IgD-negative memory B cell (primary cell): ENCODE data around the gene IRX4. TPM values are rescaled to one million over a fixed set of nuclear protein-coding genes. Genes with fewer than 3 reads are reported as not detected.
"Not testable (repeated sequence)": the region's sequence is repeated elsewhere in the genome, so short reads cannot be mapped to it uniquely, and the experiment has no call there.

Experiments used
- H3K27ac Mint-ChIP-seq, 3 donors: one replicate each; pipeline ENCODE4 v1.8.0; 2020 to 2022; ENCODE audit warnings: mild to moderate bottlenecking in 3 of 3, mixed read lengths in 3 of 3, moderate library complexity in 1 of 3
- H3K27me3 Mint-ChIP-seq: one replicate; pipeline ENCODE4 v1.8.0; 2021; ENCODE audit warnings: mixed read lengths
- H3K36me3 Mint-ChIP-seq: one replicate; pipeline ENCODE4 v1.8.0; 2020; ENCODE audit warnings: mild to moderate bottlenecking, mixed read lengths
- H3K4me1 Mint-ChIP-seq, 3 donors: one replicate each; pipeline ENCODE4 v1.8.0; 2020 to 2022; ENCODE audit warnings: mixed read lengths in 3 of 3, mild to moderate bottlenecking in 1 of 3
- H3K4me3 Mint-ChIP-seq, 4 donors: one replicate each; pipeline ENCODE4 v1.8.0; 2020 to 2022; ENCODE audit warnings: mild to moderate bottlenecking in 4 of 4, mixed read lengths in 4 of 4, moderate library complexity in 3 of 4
- H3K9me3 Mint-ChIP-seq, 3 donors: one replicate each; pipeline ENCODE4 v1.8.0; 2020 to 2021; ENCODE audit warnings: mixed read lengths in 3 of 3, mild to moderate bottlenecking in 1 of 3
- polyA plus RNA-seq: library from polyadenylated mRNA; unstranded; fragments of 300-500 nt; fragmentation: Illumina TruSeq; gene quantifications from one replicate; pipeline ENCODE4 v1.2.3, GENCODE V29; 2021

Gene IRX4
- polyA plus RNA-seq, 1 donor from 2014 or later, result not detected

DNA sequence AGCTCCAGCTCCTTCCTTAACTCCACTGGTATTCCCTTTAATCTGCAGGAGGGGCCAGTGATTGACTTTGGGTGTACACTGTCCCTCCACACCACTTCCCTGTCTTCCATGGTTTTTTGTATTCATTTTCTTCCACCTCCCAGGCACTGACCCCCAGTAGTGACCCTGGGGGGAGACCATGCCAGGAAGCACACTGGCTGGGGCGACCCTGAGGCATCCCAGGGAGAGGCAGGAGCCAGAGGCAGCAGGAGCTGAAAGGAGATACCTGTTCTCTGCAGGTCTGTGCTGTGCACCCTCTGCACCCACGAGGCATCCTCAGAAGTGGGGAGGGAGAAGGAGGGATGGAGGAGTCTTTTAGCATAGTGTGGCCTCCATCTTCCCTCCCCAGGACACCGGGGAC lies 27.6 kb downstream of the IRX4 start:
- H3K4me3 Mint-ChIP-seq, result no peak overlapping the region
- no peak overlapping the region for H3K27ac Mint-ChIP-seq
- H3K27me3 Mint-ChIP-seq, result peaks cover 29% of the 10 kb centered on the region
- H3K36me3 Mint-ChIP-seq, result no peaks in the 10 kb centered on the region
- no peaks in the 10 kb centered on the region for H3K4me1 Mint-ChIP-seq
- peaks cover 0 to 2% (median 0%) of the 10 kb centered on the region in 3 donors for H3K9me3 Mint-ChIP-seq

DNA sequence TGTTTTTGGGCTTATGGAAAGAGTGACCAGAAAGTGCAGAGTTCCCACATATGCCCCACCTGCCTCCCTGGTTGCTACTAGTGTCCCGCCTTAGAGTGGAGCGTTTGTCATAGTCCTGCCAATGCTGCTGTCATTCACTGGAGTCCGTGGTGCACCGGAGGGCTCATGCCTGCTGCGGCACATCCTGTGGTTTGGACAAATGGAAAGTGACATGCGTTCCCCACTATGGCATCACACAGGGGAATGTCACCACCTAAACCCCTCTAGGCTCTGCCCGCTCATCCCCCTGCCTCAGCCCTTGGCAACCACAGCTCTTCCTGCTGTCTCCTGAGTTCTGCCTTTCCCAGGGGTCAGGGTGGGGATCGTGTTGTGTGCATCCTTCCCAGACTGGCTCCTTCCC lies 29.2 kb downstream of the IRX4 start:
- H3K4me3 Mint-ChIP-seq, result no peak overlapping the region
- H3K36me3 Mint-ChIP-seq, result no peaks in the 10 kb centered on the region
- H3K4me1 Mint-ChIP-seq, result peaks cover 0 to 2% (median 0%) of the 10 kb centered on the region in 3 donors
- peaks cover 0 to 2% (median 0%) of the 10 kb centered on the region in 3 donors for H3K9me3 Mint-ChIP-seq
- H3K27me3 Mint-ChIP-seq, result peaks cover 27% of the 10 kb centered on the region
- peak overlapping the region in 1 of 3 donors; percentile 63 for H3K27ac Mint-ChIP-seq

DNA sequence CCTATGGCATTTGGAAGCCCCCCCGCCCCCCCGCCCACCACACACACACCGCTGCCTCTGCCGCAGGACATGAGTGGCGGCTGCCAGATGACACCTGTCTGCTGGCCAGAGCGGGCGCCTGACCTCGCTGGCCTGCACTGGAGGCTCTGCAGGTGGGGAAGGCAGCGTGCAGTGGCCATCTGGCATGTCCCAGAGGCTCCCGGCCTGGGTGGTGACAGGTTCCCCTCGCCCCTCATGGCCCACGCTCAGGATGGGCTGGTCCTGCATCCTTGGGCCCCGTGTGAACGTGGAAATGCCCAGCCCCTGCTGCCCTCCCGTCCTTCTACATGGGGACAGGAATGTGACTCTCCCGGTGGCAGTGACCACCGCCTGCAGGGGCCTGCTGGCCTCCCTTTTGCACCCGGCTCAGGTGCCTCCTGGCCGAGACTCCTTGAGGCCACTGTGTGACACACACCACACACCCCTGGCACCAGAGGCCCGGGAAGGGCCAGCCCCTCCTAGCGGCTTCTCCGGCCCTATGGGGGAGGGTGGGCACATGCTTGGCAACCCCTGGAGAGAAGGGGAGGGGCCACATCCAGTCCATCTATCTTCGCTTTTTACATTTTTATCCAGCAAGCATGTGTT lies 30.3 kb downstream of the IRX4 start:
- H3K27me3 Mint-ChIP-seq, result peaks cover 27% of the 10 kb centered on the region
- H3K27ac Mint-ChIP-seq, result no peak overlapping the region
- H3K4me3 Mint-ChIP-seq, result no peak overlapping the region
- H3K4me1 Mint-ChIP-seq, result peaks cover 0 to 2% (median 0%) of the 10 kb centered on the region in 3 donors
- peaks cover 0 to 4% (median 0%) of the 10 kb centered on the region in 3 donors for H3K9me3 Mint-ChIP-seq
- H3K36me3 Mint-ChIP-seq, result no peaks in the 10 kb centered on the region

DNA sequence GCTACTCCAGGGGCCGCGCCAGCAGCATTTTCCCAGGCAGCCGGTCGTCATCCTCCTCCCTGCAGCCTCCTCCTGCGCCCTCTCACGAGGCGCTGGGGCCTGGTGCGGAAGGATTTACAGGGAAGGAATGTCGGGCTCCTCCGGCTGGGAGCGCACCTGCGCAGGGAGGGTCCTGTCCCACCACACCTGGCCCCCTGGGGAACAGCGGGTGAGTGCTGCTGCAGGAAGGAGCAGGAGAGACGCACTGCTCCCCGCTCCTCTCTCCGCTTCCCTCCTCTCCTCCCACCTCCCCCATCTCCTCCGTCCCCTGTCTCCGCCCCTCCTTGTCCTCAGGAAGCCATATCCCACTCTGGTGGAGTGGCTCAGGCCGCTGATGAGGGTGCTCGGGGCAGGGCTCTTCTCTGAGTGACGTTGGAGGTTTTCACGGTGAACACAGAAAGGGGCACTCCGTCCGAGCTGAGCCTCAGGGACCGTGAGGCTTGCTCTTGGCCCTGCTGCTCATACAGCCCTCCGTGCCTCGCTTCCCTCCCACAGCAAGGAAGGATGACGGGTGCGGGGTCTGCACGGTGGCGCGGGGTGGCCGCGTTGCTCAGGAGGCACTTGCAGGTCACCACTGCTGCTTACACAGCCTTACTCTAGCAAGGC lies 31.3 kb downstream of the IRX4 start:
- Mint-ChIP-seq H3K4me1 (peaks cover 0 to 2% (median 0%) of the 10 kb centered on the region in 3 donors), H3K27ac (no peak overlapping the region), H3K4me3 (no peak overlapping the region), H3K27me3 (peaks cover 30% of the 10 kb centered on the region), H3K9me3 (peaks cover 0 to 4% (median 0%) of the 10 kb centered on the region in 3 donors), H3K36me3 (no peaks in the 10 kb centered on the region)

DNA sequence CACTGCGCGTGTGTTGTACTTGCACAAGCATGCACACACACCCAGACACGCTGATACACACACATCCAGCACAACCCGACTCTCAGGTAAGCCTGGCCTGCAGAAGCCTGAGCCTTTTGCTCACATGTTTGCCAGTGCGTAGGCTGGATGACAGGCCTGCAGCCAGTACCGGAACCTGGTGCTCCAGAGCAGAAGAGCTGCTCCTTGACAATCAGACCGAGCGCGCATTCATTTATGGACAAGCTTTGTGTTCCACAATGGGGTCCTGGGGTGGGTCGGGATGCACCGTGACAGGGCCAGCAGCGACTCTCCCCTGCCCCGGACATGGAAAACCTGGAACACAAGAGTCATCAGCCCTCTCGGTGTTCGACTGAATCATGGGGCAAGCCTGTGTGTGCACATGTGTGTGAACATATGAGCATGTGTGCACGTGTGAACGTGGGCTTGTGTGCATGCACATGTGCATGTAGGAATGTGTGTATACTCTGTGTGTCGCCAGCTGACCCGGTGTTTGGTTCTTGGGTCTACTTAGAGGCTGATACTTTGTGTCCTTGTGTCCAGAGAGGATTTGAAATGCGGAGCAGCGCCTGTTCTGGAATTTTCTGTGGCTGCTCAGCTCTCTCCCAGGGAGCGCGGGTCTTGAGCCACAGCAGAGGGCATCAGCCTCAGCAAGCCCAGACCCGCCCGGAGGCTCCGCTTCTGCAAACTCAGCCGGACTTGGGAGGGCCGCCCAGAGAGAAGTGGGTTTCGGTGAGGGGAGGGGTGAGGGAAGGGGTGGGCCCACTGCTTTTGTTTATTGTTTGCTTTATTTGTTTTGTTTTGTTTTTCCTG lies 32.2 kb downstream of the IRX4 start:
- Mint-ChIP-seq H3K27ac (no peak overlapping the region), H3K9me3 (peaks cover 0 to 4% (median 0%) of the 10 kb centered on the region in 3 donors), H3K27me3 (peaks cover 26% of the 10 kb centered on the region), H3K4me1 (peaks cover 0 to 2% (median 0%) of the 10 kb centered on the region in 3 donors), H3K4me3 (no peak overlapping the region), H3K36me3 (no peaks in the 10 kb centered on the region)

DNA sequence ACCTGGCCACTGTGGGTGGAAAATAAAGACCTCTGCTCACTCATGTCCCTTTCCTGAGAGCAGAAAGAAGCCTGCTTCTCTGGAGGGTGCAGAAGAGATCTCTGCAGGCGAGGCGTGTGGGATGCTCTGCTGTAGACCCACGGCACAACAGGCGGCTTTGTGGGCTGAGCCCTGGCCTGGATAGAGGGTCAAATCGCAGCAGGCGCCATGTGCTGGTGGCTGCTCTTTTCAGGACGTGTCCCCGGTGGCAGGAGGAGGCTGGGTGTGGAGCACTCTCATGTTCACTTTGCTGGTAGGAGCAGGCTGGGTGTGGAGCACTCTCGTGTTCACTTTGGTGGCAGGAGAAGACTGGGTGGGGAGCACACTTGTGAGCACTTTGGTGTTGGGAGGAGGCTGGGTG lies 35.1 kb downstream of the IRX4 start:
- peak overlapping the region in 1 of 4 donors; percentile 19 for H3K4me3 Mint-ChIP-seq
- H3K36me3 Mint-ChIP-seq, result no peaks in the 10 kb centered on the region
- peaks cover 0 to 2% (median 0%) of the 10 kb centered on the region in 3 donors for H3K4me1 Mint-ChIP-seq
- H3K27me3 Mint-ChIP-seq, result peaks cover 17% of the 10 kb centered on the region
- peaks cover 0 to 1% (median 0%) of the 10 kb centered on the region in 3 donors for H3K9me3 Mint-ChIP-seq
- H3K27ac Mint-ChIP-seq, result no peak overlapping the region

DNA sequence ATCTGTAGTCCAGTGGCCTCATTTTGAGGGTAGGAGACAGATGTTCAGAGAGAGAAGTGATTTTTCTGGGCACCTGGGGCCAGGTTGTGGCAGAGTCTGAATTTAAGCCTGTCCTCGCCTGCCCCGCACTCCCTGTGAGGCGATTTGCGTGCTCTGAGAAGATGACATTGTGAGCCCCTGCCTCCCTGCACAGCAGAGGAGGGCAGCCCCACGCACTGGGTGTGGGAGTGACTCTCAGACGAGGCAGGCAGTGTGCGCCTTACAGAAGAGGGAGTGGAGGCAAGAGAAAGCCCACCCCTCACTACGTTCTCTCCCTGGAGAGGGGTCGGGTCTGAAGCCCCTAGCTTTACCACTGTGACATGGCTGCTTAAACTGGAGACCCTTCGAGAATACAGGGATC lies 35.7 kb downstream of the IRX4 start:
- no peak overlapping the region for H3K4me3 Mint-ChIP-seq
- peaks cover 0 to 2% (median 0%) of the 10 kb centered on the region in 3 donors for H3K4me1 Mint-ChIP-seq
- H3K27me3 Mint-ChIP-seq, result peaks cover 17% of the 10 kb centered on the region
- peaks cover 0 to 1% (median 0%) of the 10 kb centered on the region in 3 donors for H3K9me3 Mint-ChIP-seq
- H3K27ac Mint-ChIP-seq, result no peak overlapping the region
- H3K36me3 Mint-ChIP-seq, result no peaks in the 10 kb centered on the region

DNA sequence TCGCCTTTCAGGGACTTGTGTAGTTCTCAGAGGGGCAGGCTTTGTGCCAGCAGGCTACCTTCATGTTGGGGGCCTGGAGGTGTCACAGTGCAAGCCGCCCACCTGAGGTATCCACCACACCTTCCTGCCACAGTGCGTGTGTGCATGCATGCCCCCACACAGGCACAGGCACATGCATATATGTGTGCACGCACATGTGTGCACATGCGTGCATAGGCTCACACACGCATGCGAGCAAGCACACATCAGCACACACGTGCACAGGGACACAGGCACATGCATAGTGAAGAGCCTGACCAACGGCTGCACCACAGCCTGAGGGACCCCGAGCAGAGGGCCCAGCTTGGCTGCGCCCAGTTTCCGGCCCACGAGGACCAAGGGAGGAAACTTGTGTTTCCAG lies 36.1 kb downstream of the IRX4 start:
- H3K36me3 Mint-ChIP-seq, result no peaks in the 10 kb centered on the region
- H3K9me3 Mint-ChIP-seq, result peaks cover 0 to 1% (median 0%) of the 10 kb centered on the region in 3 donors
- no peak overlapping the region for H3K27ac Mint-ChIP-seq
- H3K4me1 Mint-ChIP-seq, result peaks cover 0 to 2% (median 0%) of the 10 kb centered on the region in 3 donors
- peaks cover 16% of the 10 kb centered on the region for H3K27me3 Mint-ChIP-seq
- no peak overlapping the region for H3K4me3 Mint-ChIP-seq

DNA sequence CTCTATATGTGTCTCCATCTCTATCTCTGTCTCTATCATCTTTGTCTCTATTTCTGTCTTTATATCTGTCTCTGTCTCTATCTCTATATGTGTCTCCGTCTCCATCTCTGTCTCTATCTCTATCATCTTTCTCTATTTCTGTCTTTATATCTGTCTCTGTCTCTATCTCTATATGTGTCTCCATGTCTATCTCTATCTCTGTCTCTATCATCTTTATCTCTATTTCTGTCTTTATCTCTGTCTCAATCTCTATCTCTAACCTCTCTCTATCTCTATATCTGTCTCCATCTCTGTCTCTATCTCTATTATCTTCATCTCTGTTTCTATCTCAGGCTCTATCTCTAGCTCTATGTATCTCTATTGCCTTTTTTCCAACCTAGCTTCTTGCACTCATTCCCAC lies 37.0 kb downstream of the IRX4 start:
- no peak overlapping the region for H3K27ac Mint-ChIP-seq

DNA sequence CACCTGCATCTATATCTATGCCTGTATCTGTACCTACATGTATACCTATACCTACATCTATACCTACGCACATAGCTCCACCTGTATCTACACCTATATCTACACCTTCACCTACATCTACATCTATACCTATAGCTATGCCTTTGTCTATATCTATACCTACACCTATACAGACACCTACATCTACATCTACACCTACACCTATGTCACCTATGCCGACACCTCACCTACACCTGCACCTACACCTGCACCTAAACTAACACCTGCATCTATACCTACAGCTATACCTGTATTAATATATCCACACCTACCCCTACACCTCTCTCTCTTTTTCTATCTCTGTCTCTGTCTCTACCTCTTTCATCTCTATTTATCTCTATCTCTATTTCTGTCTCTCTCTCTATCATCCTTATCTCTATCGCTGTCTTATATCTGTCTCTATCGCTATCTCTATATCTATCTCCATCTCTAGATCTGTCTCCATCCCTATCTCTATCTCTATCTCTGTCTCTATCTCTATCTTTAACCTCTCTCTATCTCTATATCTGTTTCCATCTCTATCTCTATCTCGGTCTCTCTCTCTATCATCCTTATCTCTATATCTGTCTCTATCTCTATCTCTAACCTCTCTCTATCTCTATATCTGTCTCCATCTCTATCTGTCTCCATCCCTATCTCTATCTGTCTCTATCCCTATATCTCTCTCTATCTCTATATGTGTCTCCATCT lies 37.9 kb downstream of the IRX4 start:
- H3K27me3 Mint-ChIP-seq, result peaks cover 13% of the 10 kb centered on the region

More for the DNA sequence above, 37.0 kb downstream of the IRX4 start:
- H3K9me3 Mint-ChIP-seq, result peaks cover 0 to 1% (median 0%) of the 10 kb centered on the region in 3 donors
- peaks cover 0 to 2% (median 0%) of the 10 kb centered on the region in 3 donors for H3K4me1 Mint-ChIP-seq
- H3K36me3 Mint-ChIP-seq, result no peaks in the 10 kb centered on the region
- H3K27me3 Mint-ChIP-seq, result peaks cover 16% of the 10 kb centered on the region
- no peak overlapping the region for H3K4me3 Mint-ChIP-seq

DNA sequence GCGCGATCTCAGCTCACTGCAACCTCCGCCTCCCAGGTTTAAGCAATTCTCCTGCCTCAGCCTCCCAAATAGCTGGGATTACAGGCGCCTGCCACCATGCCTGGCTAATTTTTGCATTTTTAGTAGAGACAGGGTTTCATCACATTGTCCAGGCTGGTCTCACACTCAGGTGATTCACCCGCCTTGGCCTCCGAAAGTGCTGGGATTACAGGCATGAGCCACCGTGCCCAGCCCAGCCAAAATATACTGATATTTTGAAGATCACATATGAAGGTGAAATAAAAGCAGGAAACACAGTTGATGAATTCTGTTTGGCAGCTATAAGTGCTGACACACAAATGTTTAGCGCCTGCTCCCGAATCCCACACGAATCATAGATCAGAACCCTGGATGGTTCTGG lies 39.0 kb downstream of the IRX4 start:
- not testable (repeated sequence) for H3K9me3 Mint-ChIP-seq, H3K4me1 Mint-ChIP-seq, H3K36me3 Mint-ChIP-seq, H3K4me3 Mint-ChIP-seq, H3K27ac Mint-ChIP-seq
- peaks cover 19% of the 10 kb centered on the region for H3K27me3 Mint-ChIP-seq

More for the DNA sequence above, 37.9 kb downstream of the IRX4 start:
- Mint-ChIP-seq H3K36me3 (no peaks in the 10 kb centered on the region), H3K27ac (no peak overlapping the region), H3K9me3 (peaks cover 0 to 1% (median 0%) of the 10 kb centered on the region in 3 donors), H3K4me1 (peaks cover 0 to 2% (median 0%) of the 10 kb centered on the region in 3 donors), H3K4me3 (no peak overlapping the region)

DNA sequence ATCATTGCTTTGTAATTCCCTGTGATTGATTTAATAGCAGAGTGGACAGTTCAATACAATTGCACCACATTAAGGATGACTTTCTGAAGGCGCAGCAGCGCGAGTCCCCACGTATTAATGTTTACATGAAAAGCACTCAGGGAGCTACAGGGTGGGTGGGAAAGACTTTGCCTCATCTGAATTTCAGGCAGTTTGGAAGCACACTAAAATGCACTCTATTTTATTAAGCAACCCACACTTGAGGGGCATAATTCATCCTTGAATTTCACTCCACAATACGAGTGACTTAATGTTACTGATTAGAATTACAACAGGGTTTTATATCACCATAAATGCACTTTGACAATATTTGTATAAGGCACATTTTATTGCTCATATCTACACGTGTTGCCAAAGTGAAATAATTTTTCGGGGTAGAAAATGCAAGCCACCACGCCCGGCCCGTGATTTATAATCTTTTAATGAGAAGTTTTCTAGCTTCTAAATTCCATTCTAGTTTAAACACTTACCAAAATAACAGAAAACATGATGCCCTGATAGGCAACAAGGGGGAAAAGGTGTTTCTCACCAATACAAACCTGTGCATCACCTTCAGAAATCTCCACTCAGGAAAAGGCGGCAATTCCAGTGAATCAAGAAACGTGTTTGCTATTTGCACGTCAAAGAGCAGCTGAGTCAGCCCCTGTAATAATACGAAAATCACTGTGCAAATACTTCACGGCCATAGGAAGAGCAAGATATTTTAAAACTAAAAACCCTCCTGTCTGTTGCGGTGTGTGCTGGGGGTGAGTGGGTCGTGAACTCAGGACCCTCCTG lies 40.5 kb downstream of the IRX4 start:
- no peaks in the 10 kb centered on the region for H3K4me1 Mint-ChIP-seq
- peaks cover 19% of the 10 kb centered on the region for H3K27me3 Mint-ChIP-seq
- H3K4me3 Mint-ChIP-seq, result no peak overlapping the region
- H3K27ac Mint-ChIP-seq, result peak overlapping the region in 1 of 3 donors; percentile 53
- no peaks in the 10 kb centered on the region for H3K36me3 Mint-ChIP-seq
- no peaks in the 10 kb centered on the region for H3K9me3 Mint-ChIP-seq

DNA sequence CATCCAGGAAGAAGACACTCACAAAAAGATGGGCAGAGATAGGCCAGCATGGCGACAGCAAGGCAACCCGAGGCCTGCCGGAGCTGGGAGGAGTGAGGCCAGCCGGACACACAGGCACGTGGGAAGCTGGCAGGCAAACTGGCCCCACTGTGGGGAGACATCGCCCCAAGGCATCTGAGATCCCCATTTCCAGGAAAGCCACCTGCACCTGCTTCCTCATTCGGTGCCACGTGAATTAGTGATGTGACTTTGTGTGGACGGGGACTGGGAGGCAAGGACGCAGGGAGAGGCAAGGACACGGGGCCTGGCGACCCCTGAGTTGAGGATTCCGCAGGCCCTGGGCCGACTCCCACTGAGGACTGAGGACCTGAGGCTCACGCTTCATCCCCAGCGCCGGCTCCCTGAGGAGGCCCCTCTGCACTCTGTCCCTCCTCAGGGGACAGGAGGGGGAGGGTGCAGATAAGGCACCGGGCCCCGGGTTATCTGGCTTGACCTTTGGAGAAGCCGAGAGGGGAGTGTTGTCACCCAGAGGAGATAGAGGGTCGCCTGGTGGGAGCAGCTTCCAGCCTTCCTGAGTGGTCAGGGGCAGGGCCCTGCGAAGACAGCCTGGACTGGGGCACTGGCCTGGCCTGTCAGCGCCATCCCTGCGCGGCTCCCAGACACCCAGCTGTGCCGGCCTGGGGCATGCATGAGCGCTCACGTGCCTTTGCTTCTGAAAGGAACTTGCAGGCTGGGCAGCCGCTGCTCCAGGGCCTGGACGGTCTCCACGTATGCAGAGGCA lies 41.8 kb downstream of the IRX4 start:
- Mint-ChIP-seq H3K27ac (no peak overlapping the region), H3K9me3 (no peaks in the 10 kb centered on the region), H3K4me1 (no peaks in the 10 kb centered on the region), H3K4me3 (no peak overlapping the region), H3K36me3 (no peaks in the 10 kb centered on the region), H3K27me3 (peaks cover 17% of the 10 kb centered on the region)
